H1 (cell line): ENCODE results near the gene ANKRD12. TPM values are rescaled to one million over a fixed set of nuclear protein-coding genes. Genes with fewer than 3 reads are reported as not detected.

ENCODE experiments used
- CTCF ChIA-PET: fragments of 300-600 bp; sonication (Branson Sonifier 250); formaldehyde crosslinking; loops from one replicate; lab custom pipeline; 2021; ENCODE audit not compliant: partially characterized antibody; lab: Charles Lee
- POLR2A ChIA-PET: fragments of 300-600 bp; sonication (Branson Sonifier 250); formaldehyde crosslinking; loops from one replicate; lab custom pipeline; 2021; ENCODE audit warnings: inconsistent platforms; ENCODE audit not compliant: partially characterized antibody; lab: Charles Lee
- DNase-seq, 2 experiments: peaks; one replicate each; pipeline versions ENCODE4 v3.0.0 to v3.0.0-alpha.2; 2010 to 2022; ENCODE audit warnings: low spot score in 2 of 2, low read depth in 1 of 2, mixed read lengths in 1 of 2
- FAIRE-seq: peaks from 2 replicates; lab custom pipeline; 2011; peaks lifted over from hg19 to GRCh38; lab: Jason Lieb, UNC
- H2AFZ ChIP-seq: 2 replicates; pipeline ENCODE4 v1.8.1; 2012; ENCODE audit warnings: low read length, inconsistent platforms
- H2AK5ac ChIP-seq: 2 replicates; pipeline ENCODE4 v1.6.1; 2013; ENCODE audit warnings: low read depth, low read length
- H2BK120ac ChIP-seq: replicated peaks from 2 replicates; pipeline ENCODE3; 2013; ENCODE audit warnings: low read depth, low read length, inconsistent platforms
- H2BK12ac ChIP-seq: 2 replicates; pipeline ENCODE4 v1.6.1; 2013; ENCODE audit warnings: low read depth, low read length
- H2BK15ac ChIP-seq: 2 replicates; pipeline ENCODE4 v1.6.1; 2013; ENCODE audit warnings: low read length
- H2BK20ac ChIP-seq: 2 replicates; pipeline ENCODE4 v1.6.1; 2013; ENCODE audit warnings: low read length
- H2BK5ac ChIP-seq: 2 replicates; pipeline ENCODE4 v1.6.1; 2013; ENCODE audit warnings: low read depth, low read length
- H3K14ac ChIP-seq: 2 replicates; pipeline ENCODE4 v1.6.1; 2013; ENCODE audit warnings: inconsistent platforms; ENCODE audit not compliant: insufficient read length
- H3K18ac ChIP-seq: 2 replicates; pipeline ENCODE4 v1.6.1; 2013; ENCODE audit warnings: low read length; ENCODE audit errors: extremely low read depth
- H3K23ac ChIP-seq: 2 replicates; pipeline ENCODE4 v1.6.1; 2013; ENCODE audit warnings: inconsistent platforms; ENCODE audit not compliant: insufficient read length
- H3K23me2 ChIP-seq: 2 replicates; pipeline ENCODE4 v1.6.1; 2013; ENCODE audit warnings: low read depth, low read length
- H3K27ac ChIP-seq: 2 replicates; pipeline ENCODE4 v1.6.1; 2011; ENCODE audit warnings: low read depth, low read length, inconsistent platforms
- H3K27me3 ChIP-seq, 4 experiments: replicated peaks in 1 of 4; 1 replicate in 1 of 4; 2 replicates in 3 of 4; pipeline versions ENCODE4 v1.6.1 to v1.8.1; 2011 to 2013; ENCODE audit warnings: low read length in 3 of 4, mild to moderate bottlenecking in 3 of 4, inconsistent platforms in 2 of 4, mixed read lengths in 2 of 4, moderate library complexity in 1 of 4; ENCODE audit not compliant: control insufficient read depth in 3 of 4, insufficient read depth in 3 of 4; ENCODE audit errors: extremely low read depth in 1 of 4
- H3K36me3 ChIP-seq, 4 experiments: 2 replicates each; pipeline versions ENCODE4 v1.6.1 to v1.8.1; 2011 to 2013; ENCODE audit warnings: mild to moderate bottlenecking in 4 of 4, low read length in 3 of 4, moderate library complexity in 2 of 4, control low read depth in 1 of 4, inconsistent platforms in 1 of 4; ENCODE audit not compliant: insufficient read depth in 4 of 4, control insufficient read depth in 2 of 4
- H3K4ac ChIP-seq: replicated peaks from 2 replicates; pipeline ENCODE3; 2013; ENCODE audit warnings: low read length, low read depth, mixed read lengths, inconsistent platforms; ENCODE audit not compliant: insufficient read length
- H3K4me1 ChIP-seq, 4 experiments: replicated peaks in 1 of 4; 1 replicate in 1 of 4; 2 replicates in 3 of 4; pipeline versions ENCODE4 v1.6.1 to v1.8.1; 2011 to 2013; ENCODE audit warnings: low read length in 3 of 4, inconsistent platforms in 2 of 4, mixed read lengths in 1 of 4; ENCODE audit not compliant: insufficient read depth in 4 of 4, control insufficient read depth in 3 of 4
- H3K4me2 ChIP-seq, 2 experiments: 2 replicates each; pipeline versions ENCODE4 v1.6.1 to v1.8.1; 2011 to 2013; ENCODE audit warnings: low read depth in 2 of 2, low read length in 2 of 2, control low read depth in 1 of 2, inconsistent platforms in 1 of 2, mild to moderate bottlenecking in 1 of 2; ENCODE audit not compliant: insufficient read depth in 1 of 2
- H3K4me3 ChIP-seq, 4 experiments: fragments of 200-600, 300-600 bp in 1 of 4; sonication (generic), shearing (Covaris generic), sonication (Bioruptor Twin) in 1 of 4; 2 replicates each; pipeline versions ENCODE4 v1.5.1 to v1.8.1; 2011 to 2016; ENCODE audit warnings: low read length in 4 of 4, low read depth in 3 of 4, control low read depth in 2 of 4, inconsistent platforms in 2 of 4, mild to moderate bottlenecking in 2 of 4, mixed read lengths in 1 of 4, moderate library complexity in 1 of 4; ENCODE audit not compliant: insufficient read depth in 2 of 4; ENCODE audit errors: extremely low read depth in 1 of 4
- H3K56ac ChIP-seq: replicated peaks from 2 replicates; pipeline ENCODE3; 2013; ENCODE audit warnings: low read depth, mild to moderate bottlenecking, mixed read lengths, low read length, inconsistent platforms; ENCODE audit not compliant: insufficient read length
- H3K79me1 ChIP-seq: 2 replicates; pipeline ENCODE4 v1.6.1; 2013; ENCODE audit warnings: low read depth, low read length, control low read depth
- H3K79me2 ChIP-seq, 2 experiments: 2 replicates each; pipeline versions ENCODE4 v1.6.1 to v1.8.1; 2012 to 2013; ENCODE audit warnings: low read length in 2 of 2, mild to moderate bottlenecking in 2 of 2, inconsistent platforms in 1 of 2; ENCODE audit not compliant: insufficient read depth in 2 of 2, control insufficient read depth in 1 of 2
- H3K9ac ChIP-seq, 4 experiments: replicated peaks in 1 of 4; 1 replicate in 1 of 4; 2 replicates in 3 of 4; pipeline versions ENCODE4 v1.6.1 to v1.8.1; 2011 to 2013; ENCODE audit warnings: low read depth in 3 of 4, low read length in 3 of 4, control low read depth in 2 of 4, mild to moderate bottlenecking in 2 of 4, moderate library complexity in 2 of 4, inconsistent platforms in 1 of 4; ENCODE audit errors: extremely low read depth in 1 of 4
- H3K9me3 ChIP-seq, 2 experiments: 2 replicates each; pipeline versions ENCODE4 v1.6.1 to v1.8.1; 2012 to 2013; ENCODE audit warnings: mild to moderate bottlenecking in 2 of 2, moderate library complexity in 2 of 2, control low read depth in 1 of 2, inconsistent platforms in 1 of 2, low read depth in 1 of 2, low read length in 1 of 2, mixed read lengths in 1 of 2; ENCODE audit not compliant: insufficient read depth in 2 of 2
- H4K20me1 ChIP-seq, 2 experiments: replicated peaks in 1 of 2; 2 replicates each; pipeline versions ENCODE3 to v1.8.1; 2011 to 2013; ENCODE audit warnings: inconsistent platforms in 2 of 2, low read length in 2 of 2, mild to moderate bottlenecking in 1 of 2; ENCODE audit not compliant: insufficient read depth in 2 of 2, control insufficient read depth in 1 of 2
- H4K5ac ChIP-seq: 2 replicates; pipeline ENCODE4 v1.6.1; 2013; ENCODE audit warnings: low read length, low read depth, mixed read lengths, inconsistent platforms; ENCODE audit not compliant: insufficient read length
- H4K8ac ChIP-seq: 2 replicates; pipeline ENCODE4 v1.8.0; 2013; ENCODE audit warnings: mild to moderate bottlenecking, moderate library complexity, low read length, inconsistent platforms; ENCODE audit not compliant: insufficient read depth; ENCODE audit errors: extremely low read depth
- H4K91ac ChIP-seq: replicated peaks from 2 replicates; pipeline ENCODE3; 2013; ENCODE audit warnings: low read length, mixed read lengths, inconsistent platforms; ENCODE audit not compliant: insufficient read length
- BACH1 ChIP-seq: IDR thresholded peaks from 2 replicates; pipeline ENCODE4 v1.6.1; 2012; ENCODE audit warnings: low read length, improper control_type of control experiment
- CEBPB ChIP-seq: IDR thresholded peaks from 2 replicates; pipeline ENCODE4 v1.6.1; 2012; ENCODE audit warnings: low read depth, low read length
- FOSL1 ChIP-seq: IDR thresholded peaks from 2 replicates; pipeline ENCODE4 v1.6.1; 2011; ENCODE audit warnings: mild to moderate bottlenecking, low read depth, low read length, moderate library complexity; ENCODE audit not compliant: insufficient read depth
- RAD21 ChIP-seq, 2 experiments: IDR thresholded peaks in 1 of 2; conservative IDR thresholded peaks in 1 of 2; 2 replicates each; pipeline ENCODE4 v1.6.1; 2011; ENCODE audit warnings: low read depth in 2 of 2, low read length in 2 of 2, improper control_type of control experiment in 1 of 2, inconsistent platforms in 1 of 2, mild to moderate bottlenecking in 1 of 2, moderate library complexity in 1 of 2
- RXRA ChIP-seq: IDR thresholded peaks from 2 replicates; pipeline ENCODE4 v1.6.1; 2011; ENCODE audit warnings: low read depth, mild to moderate bottlenecking, low read length, moderate library complexity; ENCODE audit not compliant: insufficient read depth
- SIN3A ChIP-seq, 2 experiments: IDR thresholded peaks in 1 of 2; conservative IDR thresholded peaks in 1 of 2; 2 replicates each; pipeline ENCODE4 v1.6.1; 2011 to 2012; ENCODE audit warnings: low read length in 2 of 2, improper control_type of control experiment in 1 of 2, low read depth in 1 of 2, mild to moderate bottlenecking in 1 of 2
- SP1 ChIP-seq: IDR thresholded peaks from 2 replicates; pipeline ENCODE4 v1.6.1; 2011; ENCODE audit warnings: low read depth, low read length
- WGBS, 2 experiments: shearing (Covaris generic) in 1 of 2; methylation state at CpG; one replicate each; pipeline versions ENCODE4 v1.1.6 to v1.1.7; 2013 to 2015; ENCODE audit warnings: low lambda C conversion rate in 2 of 2, mixed read lengths in 2 of 2, inconsistent platforms in 1 of 2, low coverage in 1 of 2, missing lambda C conversion rate in 1 of 2; ENCODE audit not compliant: insufficient replicate concordance in 2 of 2, insufficient coverage in 1 of 2, insufficient read length in 1 of 2; ENCODE audit errors: extremely low coverage in 1 of 2, missing lambda C conversion rate in 1 of 2; 5-methylcytosine and 5-hydroxymethylcytosine counted together
- polyA plus RNA-seq, 7 experiments: library from polyadenylated mRNA; depleted of rRNA in 3 of 7; stranded (reverse) in 5 of 7; unstranded in 2 of 7; fragments of >200 nt in 5 of 7; fragments of 200-250 nt in 2 of 7; gene quantifications; 1 replicate in 5 of 7; 2 replicates in 1 of 7; 4 replicates in 1 of 7; pipeline versions ENCODE4 v1.2.1 to v1.2.3, GENCODE V29; 2011 to 2013; ENCODE audit warnings: missing spikeins in 2 of 7, mixed read lengths in 2 of 7
- total RNA-seq: library from RNA; stranded (reverse); fragmentation: NEBNext Ultra II Directional; extraction: Animal tissue kit (Norgen Biotek cat#: 25700); gene quantifications from 2 replicates; pipeline ENCODE4 v1.2.1, GENCODE V29; 2021
- TF ChIP-seq, protein P1 (sequence below): IDR thresholded peaks from 2 replicates; pipeline ENCODE4 v1.6.1; 2011; ENCODE audit warnings: low read depth, mild to moderate bottlenecking, low read length; ENCODE audit not compliant: insufficient read depth

Gene ANKRD12
- total and polyA plus RNA-seq, 2 of the 8 experiments (the other 6 are each of a cell fraction or from before 2014, with no cell fraction given), result 2.6 to 37.9 TPM

DNA sequence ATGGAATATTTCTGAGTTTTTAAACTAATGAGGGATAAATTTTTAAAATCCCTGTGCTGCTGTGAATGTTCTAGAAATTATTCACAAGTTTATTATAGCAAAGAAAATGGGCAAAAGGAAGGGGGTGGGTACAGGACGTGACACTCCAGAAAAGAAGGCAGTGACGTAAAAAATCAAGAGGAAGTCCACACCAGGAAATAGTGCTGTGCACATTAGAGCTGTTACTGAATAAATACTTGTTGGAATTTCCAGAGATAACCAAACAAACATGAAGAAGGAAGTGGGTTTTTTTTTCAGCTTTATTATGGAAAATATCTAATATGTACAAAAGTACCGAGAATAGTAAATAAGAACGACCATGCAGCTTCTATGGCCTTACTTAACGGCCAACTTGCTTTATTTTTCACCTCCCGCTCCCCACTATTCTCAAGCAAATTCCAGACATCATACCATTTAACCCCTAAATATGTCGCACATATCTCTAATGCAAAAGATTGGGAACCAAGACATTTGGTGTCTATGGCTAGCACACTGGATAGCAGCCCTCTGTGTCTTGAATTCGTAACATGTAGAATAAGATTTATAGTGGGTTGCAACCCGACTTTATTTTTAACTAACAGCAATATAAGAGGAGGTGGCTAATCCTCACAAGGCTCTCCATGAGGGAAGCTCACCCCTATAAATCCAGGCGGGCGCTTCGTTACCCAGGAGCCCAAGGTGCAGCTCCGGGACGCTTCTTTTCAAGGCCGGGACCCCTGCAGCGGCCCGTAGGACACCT lies 34.7 kb upstream of the ANKRD12 start:
- Histone ChIP-seq H3K27me3 (peaks cover 0 to 2% (median 0%) of the 10 kb centered on the region in 4 experiments; a peak in 1 of 7 replicates), H3K4me1 (peaks cover 0 to 20% (median 9%) of the 10 kb centered on the region in 4 experiments; a peak in 3 of 7 replicates), H2AFZ (peak overlapping the region; percentile 37; the same call in 1 of the 2 replicates), H3K14ac (no peak overlapping the region), H3K36me3 (peaks cover 0 to 5% (median 0%) of the 10 kb centered on the region in 4 experiments; a peak in 1 of 8 replicates), H3K4me2 (peak overlapping the region; percentile 81 to 83), H3K9me3 (no peaks in the 10 kb centered on the region), H2BK20ac (no peak overlapping the region), H3K9ac (peak overlapping the region in 2 of 4 experiments; percentile 13 to 34; a peak in 2 of 7 replicates), H2BK5ac (no peak overlapping the region; the same call in 1 of the 2 replicates), H2BK120ac (no peak overlapping the region), H3K79me1 (no peaks in the 10 kb centered on the region), H3K18ac (no peak overlapping the region), H3K27ac (no peak overlapping the region), H2BK15ac (no peak overlapping the region), H3K4me3 (peak overlapping the region; percentile 42 to 92 (median 86); a peak in 6 of 8 replicates), H4K91ac (no peak overlapping the region), H3K79me2 (peaks cover 23 to 42% of the 10 kb centered on the region in 2 experiments), H3K56ac (no peak overlapping the region), H2BK12ac (no peak overlapping the region), H2AK5ac (no peak overlapping the region), H4K8ac (no peak overlapping the region), H4K20me1 (peaks cover 0 to 3% of the 10 kb centered on the region in 2 experiments), H3K23ac (no peak overlapping the region), H3K23me2 (peaks cover 9% of the 10 kb centered on the region), H4K5ac (peak overlapping the region; percentile 75), H3K4ac (no peak overlapping the region)
- no peak for TF ChIP-seq RAD21 (IDR thresholded peaks at IDR 0.05 in 1 of 2, conservative IDR thresholded peaks at IDR 0.05 in 1 of 2; ENCODE audit: low read depth in 2 of 2, low read length in 2 of 2)
- TF ChIP-seq RXRA, result no peak
- no peak for TF ChIP-seq CEBPB
- TF ChIP-seq, protein P1, sequence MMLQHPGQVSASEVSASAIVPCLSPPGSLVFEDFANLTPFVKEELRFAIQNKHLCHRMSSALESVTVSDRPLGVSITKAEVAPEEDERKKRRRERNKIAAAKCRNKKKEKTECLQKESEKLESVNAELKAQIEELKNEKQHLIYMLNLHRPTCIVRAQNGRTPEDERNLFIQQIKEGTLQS, result no peak
- TF ChIP-seq FOSL1, result no peak
- TF ChIP-seq SIN3A (conservative IDR thresholded peaks at IDR 0.05 in 1 of 2, IDR thresholded peaks at IDR 0.05 in 1 of 2; ENCODE audit: low read depth in 1 of 2, low read length in 2 of 2), result no peak
- no peak for TF ChIP-seq BACH1
- TF ChIP-seq SP1, result no peak
- 26% methylated on average over 17 of the region's 17 CpGs; no CpG with 5 or more reads in 1 of the 2 experiments for WGBS, 2 experiments
- CTCF ChIA-PET, result interaction anchor here (0.9 to 1.2 kb wide), 3 partner anchors 28 to 49 kb away, joined by 3 read pairs; no protein-coding TSS in a partner anchor
- DNase-seq (no peak), FAIRE-seq (no peak)
- POLR2A ChIA-PET, result interaction anchor here (1.0 to 5.7 kb wide), 5 partner anchors 8 to 103 kb away, joined by 3 to 61 read pairs (median 7); partner anchors contain the start of gene ANKRD12
